Activated naive CD8-positive, alpha-beta T cell (primary cell): ENCODE data around the gene PGAP3.

Source experiments
- H3K27ac Mint-ChIP-seq: one replicate; pipeline ENCODE4 v1.8.0; 2021; ENCODE audit warnings: mixed read lengths
- H3K27me3 Mint-ChIP-seq: one replicate; pipeline ENCODE4 v1.8.0; 2021; ENCODE audit warnings: mixed read lengths
- H3K36me3 Mint-ChIP-seq: one replicate; pipeline ENCODE4 v1.8.0; 2021; ENCODE audit warnings: mixed read lengths
- H3K4me1 Mint-ChIP-seq: one replicate; pipeline ENCODE4 v1.8.0; 2021; ENCODE audit warnings: low read depth, mixed read lengths
- H3K4me3 Mint-ChIP-seq: one replicate; pipeline ENCODE4 v1.8.0; 2021; ENCODE audit warnings: mild to moderate bottlenecking, mixed read lengths
- H3K9me3 Mint-ChIP-seq: one replicate; pipeline ENCODE4 v1.8.0; 2021; ENCODE audit warnings: low read depth, mixed read lengths

PGAP3 gene

DNA sequence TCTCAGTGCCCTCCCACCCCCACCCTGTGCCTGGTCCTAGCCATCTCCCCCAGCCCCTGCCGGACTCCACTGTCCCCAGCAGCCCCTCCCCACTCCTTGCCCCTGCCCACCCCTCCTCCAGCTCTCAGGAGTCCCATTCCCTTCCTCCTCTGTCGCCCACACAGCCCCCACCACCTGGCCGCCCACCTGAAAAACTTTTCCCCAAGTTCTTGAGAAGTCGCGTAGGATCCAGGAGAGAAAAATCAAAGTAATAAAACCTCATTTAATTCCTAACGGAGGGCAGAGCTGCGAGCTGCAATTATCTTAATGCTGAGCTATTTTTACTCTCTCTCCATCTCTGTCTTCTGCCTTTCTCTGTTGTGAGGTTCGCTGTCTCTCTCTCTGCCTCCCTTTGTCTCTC lies 63.5 kb downstream of the PGAP3 start:
- H3K27me3 Mint-ChIP-seq, result peaks cover 4% of the 10 kb centered on the region
- no peak overlapping the region for H3K4me3 Mint-ChIP-seq
- no peaks in the 10 kb centered on the region for H3K36me3 Mint-ChIP-seq
- H3K4me1 Mint-ChIP-seq, result peaks cover 20% of the 10 kb centered on the region
- H3K27ac Mint-ChIP-seq, result no peak overlapping the region
- no peaks in the 10 kb centered on the region for H3K9me3 Mint-ChIP-seq

GRCh38 chr17:39623356-39623950 lies 64.4 kb downstream of the PGAP3 start:
- H3K27ac Mint-ChIP-seq, result no peak overlapping the region

GRCh38 chr17:39622380-39623006 lies 65.4 kb downstream of the PGAP3 start:
- Mint-ChIP-seq H3K27ac (no peak overlapping the region), H3K9me3 (no peaks in the 10 kb centered on the region), H3K27me3 (peaks cover 1% of the 10 kb centered on the region), H3K4me1 (peaks cover 20% of the 10 kb centered on the region), H3K36me3 (no peaks in the 10 kb centered on the region), H3K4me3 (peak overlapping the region; percentile 70)

More at GRCh38 chr17:39623356-39623950, 64.4 kb downstream of the PGAP3 start:
- no peak overlapping the region for H3K4me3 Mint-ChIP-seq
- H3K36me3 Mint-ChIP-seq, result no peaks in the 10 kb centered on the region
- H3K9me3 Mint-ChIP-seq, result no peaks in the 10 kb centered on the region
- H3K27me3 Mint-ChIP-seq, result peaks cover 1% of the 10 kb centered on the region
- peaks cover 20% of the 10 kb centered on the region for H3K4me1 Mint-ChIP-seq

- Mint-ChIP-seq H3K27ac (no peak overlapping the region), H3K4me3 (peak overlapping the region; percentile 70), H3K4me1 (peaks cover 18% of the 10 kb centered on the region), H3K27me3 (peaks cover 1% of the 10 kb centered on the region), H3K9me3 (no peaks in the 10 kb centered on the region), H3K36me3 (no peaks in the 10 kb centered on the region)
These were observed 66.1 kb downstream of the PGAP3 start for GRCh38 chr17:39621523-39622379.
